Activated T-helper 1 cell treated with anti-CD3 and anti-CD28 coated beads, Interleukin-2, amount 50 U/mL, for 16 hours (primary cell): ENCODE data around the gene ATP13A5.

Experiments used
- DNase-seq, 2 donors: peaks; one replicate each; pipeline ENCODE4 v3.0.0-alpha.2; 2020; ENCODE audit warnings: low read depth in 1 of 2, low spot score in 1 of 2

The ATP13A5 gene, protein sequence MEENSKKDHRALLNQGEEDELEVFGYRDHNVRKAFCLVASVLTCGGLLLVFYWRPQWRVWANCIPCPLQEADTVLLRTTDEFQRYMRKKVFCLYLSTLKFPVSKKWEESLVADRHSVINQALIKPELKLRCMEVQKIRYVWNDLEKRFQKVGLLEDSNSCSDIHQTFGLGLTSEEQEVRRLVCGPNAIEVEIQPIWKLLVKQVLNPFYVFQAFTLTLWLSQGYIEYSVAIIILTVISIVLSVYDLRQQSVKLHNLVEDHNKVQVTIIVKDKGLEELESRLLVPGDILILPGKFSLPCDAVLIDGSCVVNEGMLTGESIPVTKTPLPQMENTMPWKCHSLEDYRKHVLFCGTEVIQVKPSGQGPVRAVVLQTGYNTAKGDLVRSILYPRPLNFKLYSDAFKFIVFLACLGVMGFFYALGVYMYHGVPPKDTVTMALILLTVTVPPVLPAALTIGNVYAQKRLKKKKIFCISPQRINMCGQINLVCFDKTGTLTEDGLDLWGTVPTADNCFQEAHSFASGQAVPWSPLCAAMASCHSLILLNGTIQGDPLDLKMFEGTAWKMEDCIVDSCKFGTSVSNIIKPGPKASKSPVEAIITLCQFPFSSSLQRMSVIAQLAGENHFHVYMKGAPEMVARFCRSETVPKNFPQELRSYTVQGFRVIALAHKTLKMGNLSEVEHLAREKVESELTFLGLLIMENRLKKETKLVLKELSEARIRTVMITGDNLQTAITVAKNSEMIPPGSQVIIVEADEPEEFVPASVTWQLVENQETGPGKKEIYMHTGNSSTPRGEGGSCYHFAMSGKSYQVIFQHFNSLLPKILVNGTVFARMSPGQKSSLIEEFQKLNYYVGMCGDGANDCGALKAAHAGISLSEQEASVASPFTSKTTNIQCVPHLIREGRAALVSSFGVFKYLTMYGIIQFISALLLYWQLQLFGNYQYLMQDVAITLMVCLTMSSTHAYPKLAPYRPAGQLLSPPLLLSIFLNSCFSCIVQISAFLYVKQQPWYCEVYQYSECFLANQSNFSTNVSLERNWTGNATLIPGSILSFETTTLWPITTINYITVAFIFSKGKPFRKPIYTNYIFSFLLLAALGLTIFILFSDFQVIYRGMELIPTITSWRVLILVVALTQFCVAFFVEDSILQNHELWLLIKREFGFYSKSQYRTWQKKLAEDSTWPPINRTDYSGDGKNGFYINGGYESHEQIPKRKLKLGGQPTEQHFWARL

DNA sequence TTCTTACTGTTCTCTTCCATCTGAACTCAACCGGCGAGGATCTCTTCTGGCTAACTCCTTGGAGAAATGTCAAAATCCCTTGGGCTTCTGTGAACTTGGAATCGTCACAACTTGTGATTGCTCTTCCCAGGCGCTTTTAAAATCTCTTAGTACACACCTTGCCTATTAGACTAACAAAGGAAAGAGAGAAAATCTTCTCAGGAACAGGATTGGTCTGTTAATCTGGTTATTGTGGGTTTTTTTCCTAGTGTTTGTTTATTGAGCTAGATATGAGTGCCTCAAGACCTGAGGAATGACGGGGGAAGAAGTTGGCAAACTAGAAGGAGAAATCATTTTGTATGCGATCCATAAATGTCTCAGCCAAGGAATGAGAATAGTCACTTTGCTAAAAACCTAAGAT, at the start of gene ATP13A5:
ATP13A5 (minus strand) TSS at position 48 of the 400 bp plus-strand sequence; CDS start at position 20, 28 bp downstream.
- no peak for DNase-seq

DNA sequence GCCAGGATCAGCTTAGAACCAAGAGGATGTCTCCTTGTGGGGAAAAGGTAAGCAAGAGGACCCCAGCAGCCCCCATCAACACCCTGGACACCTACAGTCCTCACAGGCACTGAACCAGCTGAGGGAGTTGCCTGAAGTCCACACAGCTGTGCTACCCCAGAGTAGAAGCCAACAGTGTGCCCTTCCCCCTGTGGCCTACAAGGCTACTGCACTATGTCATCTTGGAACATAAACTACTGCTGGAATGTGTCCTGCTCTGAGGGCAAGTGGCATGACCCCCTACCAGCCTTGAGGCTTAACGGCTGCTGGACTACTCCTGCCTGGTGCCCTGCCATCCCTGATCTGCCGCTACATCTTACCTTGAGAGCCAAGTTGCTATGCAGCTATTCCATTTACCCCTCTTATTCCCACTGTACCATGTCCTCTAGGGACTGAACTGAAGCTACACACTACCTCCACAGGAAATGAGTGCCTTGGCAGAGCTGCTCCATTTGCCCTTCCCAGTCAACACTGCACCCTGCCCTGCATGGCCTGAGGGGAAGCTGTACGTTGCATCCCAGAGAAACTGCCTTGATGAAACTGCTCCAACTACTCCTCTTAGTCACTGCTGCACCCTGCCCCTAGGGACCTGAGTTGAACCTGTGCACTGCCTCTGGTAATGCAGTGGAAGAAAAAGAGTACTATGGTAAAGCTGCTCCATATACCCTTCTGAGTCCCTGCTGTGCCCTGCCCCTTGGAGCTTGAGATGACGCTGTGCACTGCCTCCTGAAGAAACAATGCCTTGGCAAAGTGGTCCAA, 40.2 kb upstream of the ATP13A5 start:
- DNase-seq, result no peak

DNA sequence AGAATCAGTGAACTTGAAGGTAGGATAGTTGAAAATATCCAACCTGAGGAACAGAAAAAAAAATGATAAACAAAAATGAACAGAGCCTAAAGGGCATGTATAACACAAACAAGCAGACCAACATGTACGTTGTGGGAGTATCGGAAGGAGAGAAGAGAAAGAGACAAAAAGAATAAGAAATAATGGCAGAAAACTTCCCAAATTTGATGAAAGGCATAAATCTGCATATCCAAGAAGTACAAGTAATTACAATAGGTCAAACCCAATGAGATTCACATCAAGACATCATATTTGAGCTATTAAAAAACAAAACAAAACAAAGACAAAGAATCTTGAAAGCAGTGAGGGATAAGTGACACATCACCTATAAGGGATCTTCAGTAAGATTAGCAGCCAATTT, 38.1 kb upstream of the ATP13A5 start:
- DNase-seq, result no peak

DNA sequence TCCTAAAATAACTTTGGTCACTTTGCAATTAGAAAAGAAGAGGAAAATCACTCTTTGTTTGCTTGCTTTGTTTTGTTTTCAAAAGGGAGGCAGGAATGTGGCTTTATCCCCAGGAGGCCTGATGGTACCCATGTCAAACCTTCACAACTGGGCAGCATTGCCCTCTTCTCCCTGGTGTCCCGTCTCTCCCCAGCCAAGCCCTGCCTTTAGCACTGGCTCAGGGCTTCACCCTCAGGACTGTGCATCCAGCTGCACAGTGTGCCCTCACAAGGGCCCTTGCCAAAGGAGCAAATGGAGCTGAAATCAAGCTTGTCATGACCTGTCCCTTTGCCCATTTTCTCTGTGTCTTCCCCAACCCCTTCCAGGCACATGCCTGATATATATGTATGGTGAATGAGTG, 29.1 kb upstream of the ATP13A5 start:
- no peak for DNase-seq

DNA sequence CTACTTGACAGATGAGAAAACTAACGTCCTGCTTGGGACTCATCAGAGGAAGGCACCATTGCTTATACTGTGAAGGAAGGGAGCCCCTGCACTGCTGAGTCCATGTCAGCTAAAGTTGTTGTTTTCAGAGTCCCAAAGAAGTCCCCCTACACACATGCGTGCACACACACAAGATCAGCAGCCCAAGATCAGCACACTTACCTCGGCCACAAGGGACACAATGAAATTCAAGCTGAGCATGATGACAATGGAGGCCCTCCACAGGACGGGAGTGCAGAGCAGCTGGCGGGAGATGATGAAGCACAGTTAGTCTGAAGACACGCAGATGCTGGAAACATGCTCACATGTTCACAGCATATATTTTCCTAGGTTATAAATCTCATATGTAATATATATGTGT, 28.6 kb upstream of the ATP13A5 start:
- DNase-seq, result no peak

DNA sequence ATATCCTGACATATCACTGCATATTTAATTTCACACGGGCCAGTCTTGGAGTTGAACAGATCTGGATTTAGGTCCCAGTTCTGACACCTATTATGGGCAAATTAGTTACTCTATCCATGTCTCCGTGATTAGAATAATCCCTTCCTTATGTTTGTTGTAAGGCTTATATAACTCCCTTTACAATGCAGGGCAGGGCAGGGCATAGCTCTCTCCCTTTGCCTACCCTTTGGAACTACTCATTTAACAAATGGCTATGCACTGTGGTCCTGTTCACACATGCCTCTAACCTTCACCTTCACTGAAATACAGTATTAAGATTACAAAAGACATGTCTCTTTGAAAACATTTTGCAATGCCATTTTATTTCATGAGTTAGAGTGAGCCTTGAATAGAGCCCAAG, 24.8 kb upstream of the ATP13A5 start:
- no peak for DNase-seq

DNA sequence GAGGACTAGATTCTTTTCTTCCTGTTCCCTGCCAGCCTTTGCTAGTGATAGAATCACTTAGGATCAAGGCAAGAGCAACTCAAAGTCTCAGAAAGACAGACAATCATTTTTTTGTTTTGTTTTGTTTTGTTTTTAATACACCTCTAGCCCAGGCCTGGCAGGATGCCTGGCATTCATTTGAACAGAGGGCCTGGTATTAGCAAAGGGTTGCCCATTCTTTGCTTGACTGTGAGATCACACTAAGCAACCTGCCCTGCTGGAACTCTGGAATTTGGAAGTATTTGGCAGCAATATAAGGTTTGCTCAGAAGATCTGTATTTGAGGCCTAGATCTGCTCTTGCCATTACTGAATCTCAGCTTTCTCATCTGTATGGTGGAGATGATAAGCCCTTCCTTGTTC, 21.8 kb upstream of the ATP13A5 start:
- no peak for DNase-seq

DNA sequence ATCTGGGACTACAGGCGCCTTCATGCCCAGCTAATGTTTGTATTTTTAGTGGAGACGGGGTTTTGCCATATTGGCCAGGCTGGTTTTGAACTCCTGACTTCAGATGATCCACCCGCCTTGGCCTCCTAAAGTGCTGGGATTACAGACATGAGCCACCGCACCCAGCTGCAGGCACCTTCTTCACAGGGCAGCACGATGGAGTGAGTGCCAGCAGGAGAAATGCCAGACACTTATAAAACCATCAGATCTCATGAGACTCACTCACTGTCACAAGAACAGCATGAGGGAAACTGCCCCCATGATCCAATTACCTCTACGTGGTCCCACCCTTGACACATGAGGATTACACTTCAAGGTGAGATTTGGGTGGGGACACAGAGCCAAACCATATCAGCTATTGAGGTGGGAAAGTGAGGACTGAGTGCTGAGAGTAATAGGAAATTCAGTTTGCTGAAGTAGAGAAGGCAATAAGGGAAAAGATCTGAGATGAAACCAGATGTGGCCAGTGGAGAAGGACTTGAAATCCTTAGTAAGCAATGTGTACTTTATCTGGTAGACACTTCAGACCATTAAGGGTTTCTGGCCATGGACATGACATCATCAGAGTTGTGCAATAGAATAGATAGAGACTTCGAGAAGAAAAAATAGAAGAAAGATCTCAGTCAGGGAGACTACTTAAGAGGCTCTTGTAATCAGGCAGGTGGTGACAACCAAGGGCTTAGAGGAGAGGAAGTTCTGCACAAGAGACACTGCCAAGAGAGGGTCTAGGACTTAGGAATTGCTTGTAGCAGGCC, 18.1 kb upstream of the ATP13A5 start:
- DNase-seq, result no peak

DNA sequence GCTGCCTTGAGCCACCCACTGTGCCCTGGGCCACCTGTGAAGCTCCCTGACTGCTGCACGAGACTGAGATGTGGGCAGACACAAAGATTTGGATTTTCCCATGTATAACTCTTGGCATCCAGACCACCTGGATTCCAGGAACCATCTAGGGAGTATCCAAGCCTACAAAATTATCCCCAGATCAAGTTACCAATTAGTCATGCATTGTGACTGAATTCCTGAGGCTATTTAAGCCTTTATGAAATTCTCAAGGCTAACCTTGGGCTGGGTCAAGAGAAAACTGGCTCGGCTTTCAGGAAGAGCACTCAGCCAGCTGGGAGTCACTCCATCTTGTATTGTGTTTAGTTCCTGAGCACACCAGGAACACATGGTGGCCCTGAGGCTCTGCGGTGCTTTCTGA, 13.3 kb upstream of the ATP13A5 start:
- DNase-seq, result no peak

DNA sequence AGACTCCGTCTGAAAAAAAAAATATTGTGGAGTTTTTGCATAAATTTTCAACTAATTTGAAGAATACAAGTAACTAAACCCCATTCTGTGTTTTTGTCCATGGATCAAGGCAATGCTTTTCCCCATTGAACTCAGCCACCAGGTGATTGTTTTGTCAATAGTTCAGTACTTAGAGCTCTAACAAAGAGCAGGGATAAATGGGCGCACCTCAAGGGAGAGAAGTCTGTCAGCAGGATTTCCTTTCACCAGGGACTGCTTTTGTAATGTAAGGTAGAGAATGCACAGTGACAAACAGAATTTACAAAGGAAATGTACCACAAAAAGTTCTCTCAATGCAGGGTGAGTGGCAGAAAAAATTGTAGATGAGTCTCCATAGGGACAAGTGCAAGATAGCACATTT, 10.8 kb upstream of the ATP13A5 start:
- no peak for DNase-seq

DNA sequence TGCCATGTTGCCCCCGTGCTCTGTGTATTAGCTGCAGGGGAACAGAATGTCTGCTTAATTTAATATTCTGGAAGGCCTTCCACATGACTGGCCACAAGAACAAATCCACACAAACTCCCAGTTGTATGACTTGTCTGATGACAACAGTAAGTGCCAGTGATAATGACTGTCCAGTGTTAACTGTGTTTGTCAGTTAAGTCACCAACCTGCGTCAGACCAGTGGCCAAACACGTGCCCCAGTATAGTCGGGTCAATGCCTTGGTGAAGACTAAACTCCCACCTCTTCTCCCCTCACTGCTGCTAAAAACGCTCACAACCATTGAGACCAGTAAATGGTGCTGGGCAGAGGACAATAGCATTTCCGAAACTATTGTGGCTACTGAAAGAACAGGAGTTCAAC, 9.8 kb upstream of the ATP13A5 start:
- DNase-seq, result no peak

DNA sequence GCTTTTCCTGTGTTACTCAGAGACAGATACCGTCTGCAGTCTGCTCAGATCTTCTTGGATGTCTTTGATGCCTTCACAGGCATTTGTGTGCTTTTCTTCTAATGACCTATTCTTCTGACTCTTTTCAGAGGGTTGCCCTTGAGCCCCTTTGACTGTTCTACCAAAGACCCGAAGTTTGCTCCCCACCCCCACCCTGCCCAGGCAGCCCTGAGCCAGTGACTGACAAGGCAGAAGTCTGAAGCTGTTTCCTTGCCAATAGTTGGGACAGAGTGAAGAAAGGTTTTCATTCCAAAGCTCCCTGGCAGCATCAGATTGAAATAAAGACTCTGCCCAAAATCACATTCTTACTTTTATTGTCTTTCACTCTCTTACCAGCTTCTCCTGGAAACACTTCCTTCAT, 9.0 kb upstream of the ATP13A5 start:
- DNase-seq, result no peak

DNA sequence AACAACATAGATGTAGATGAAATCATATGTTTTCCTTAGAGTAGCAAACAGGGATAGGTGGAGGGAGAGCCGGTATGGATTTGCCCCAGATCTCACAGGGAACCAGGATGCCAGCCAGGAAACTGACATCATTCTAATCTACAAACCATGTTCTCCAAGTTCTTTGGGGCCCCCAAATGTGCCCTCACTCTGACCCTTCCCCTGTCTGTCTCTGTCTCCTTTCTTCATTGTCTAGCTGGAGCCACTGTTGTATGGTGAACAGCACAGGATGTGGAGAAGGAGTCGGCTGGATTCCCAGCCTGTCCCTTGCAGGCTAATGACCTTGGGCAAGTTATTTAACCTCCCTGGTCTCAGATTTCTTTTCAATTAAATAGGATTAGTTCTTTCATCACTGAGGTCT, 962 bp downstream of the ATP13A5 start:
- no peak for DNase-seq

DNA sequence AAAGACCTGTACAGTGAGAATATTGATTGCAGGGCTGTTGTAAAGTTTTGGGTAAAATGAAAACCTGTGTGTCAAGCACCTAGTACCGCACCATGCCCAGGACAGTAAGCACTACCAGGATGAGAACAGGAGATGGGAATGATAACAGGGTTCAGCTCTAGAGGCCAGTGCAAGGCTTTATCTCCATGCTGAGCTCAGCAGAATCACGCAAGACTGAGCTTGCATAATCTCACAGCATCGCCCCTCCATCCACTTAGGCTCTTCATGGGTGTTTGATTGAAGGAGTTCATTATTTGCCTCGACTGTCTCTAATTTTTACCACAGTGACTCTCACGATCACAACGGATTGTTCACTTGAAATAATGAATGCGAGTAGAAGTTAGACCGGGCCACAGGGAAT, 2.9 kb downstream of the ATP13A5 start:
- no peak for DNase-seq

DNA sequence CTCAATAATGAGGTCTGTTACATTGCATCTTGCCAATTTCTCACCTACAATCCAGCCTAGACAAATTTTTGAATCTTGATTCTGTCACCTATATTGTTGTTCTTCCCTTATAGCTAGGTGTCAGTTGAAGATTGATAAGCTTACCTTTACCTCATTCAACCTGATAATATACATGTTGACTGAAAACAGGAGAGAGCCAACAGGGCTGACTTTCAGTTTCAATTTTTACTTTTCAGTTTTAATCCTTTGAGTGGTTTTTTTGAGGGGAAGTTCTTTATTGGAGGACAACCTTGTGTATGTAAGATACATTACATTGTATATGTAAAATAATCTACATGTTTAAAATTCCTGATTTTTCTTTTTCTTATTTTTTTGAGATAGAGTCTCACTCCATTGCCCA, 5.8 kb downstream of the ATP13A5 start:
- no peak for DNase-seq

DNA sequence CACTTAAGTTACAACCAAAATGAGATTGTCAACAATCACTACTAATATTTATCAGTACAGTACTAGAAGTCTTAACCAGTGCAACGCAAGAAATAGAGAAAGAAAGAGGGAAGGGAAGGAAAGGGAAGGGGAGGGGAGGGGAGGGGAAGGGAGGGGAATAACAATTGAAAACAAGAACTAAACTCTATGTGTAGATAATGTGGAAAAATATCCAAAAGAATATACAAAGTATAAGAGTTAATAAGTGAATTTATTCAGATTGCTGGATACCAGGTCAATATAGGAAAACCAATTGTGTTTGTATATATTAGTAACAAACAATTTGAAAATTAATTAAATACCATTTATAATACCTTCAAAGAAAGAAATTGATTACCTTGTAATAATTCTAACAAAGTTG, 10.7 kb downstream of the ATP13A5 start:
- DNase-seq, result no peak

DNA sequence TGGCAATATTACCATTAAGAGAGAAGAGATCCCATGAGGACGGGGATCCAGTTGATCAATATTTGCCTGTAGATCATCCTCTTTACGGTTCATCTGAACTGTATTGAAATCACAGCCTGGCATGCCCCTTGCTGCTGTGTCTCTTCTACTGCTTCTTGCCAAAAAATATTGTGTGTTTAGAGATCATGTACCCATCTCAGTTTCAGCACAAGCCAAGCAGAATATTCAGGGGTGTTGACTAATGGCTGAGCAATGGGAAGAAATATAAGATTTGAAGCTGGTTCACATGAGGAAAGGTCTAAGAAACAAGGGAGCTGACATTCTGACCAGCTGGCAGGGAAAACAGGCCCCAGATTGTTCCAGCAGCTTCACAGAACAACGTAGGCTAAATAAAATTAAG, 21.3 kb downstream of the ATP13A5 start:
- no peak for DNase-seq

DNA sequence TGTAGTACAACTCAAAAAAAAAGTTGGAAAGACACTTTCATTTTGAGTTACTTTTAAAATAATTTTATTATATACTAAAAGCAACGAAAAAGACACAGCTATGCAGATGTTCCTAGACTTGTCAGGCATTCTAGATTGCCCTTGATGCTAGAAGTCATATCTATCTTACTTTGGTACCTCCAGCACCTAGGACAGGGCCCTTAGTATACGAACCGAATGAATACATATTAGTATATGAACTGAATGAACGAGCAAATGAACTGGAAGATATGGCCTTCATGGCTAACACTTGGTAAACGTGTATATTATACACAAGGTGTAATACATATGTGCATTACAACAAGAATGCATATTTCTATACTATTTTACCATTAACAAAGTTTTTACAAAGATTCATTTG, 24.1 kb downstream of the ATP13A5 start:
- DNase-seq, result no peak

DNA sequence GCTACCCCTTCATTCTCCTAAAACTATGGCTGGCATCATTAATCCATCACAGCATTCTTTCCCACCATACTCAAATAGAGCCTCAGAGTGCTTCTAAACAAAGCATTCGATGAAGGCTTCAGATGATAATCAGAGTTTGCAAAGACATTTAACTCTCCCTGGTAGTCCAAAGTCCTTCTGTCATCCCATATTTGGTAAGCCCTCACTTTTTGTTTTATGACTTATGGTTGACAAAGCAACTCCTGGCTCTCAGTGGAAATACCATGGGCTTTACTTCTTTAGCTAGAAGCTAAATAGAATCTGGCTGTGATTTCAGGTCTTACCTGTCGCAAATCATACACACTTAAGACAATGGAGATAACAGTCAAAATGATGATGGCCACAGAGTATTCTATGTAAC, 27.8 kb downstream of the ATP13A5 start:
- DNase-seq, result no peak

DNA sequence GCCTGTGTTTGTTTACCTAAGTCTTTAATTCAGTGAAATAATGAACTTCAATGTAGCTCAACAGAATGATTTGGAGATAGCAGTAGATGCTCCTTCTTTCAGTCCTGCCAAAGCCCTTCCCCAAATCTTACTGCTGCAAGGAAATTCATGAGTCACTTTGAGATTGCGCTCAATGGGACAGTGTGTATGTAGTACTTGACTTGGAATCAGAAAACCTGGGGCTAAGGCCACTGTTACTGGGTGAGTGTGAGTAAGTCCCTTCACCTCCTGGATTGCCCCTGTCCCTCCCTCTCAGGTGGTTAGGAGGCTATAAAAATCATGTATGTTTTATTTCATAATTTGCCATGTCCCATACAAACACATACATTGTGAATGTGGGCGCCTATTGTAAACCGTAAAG, 29.9 kb downstream of the ATP13A5 start:
- no peak for DNase-seq
